HCEC 1CT (cell line): ENCODE data around the gene HDHD5.
"Not testable (repeated sequence)": the region's sequence is repeated elsewhere in the genome, so short reads cannot be mapped to it uniquely, and the experiment has no call there.

Experiments
- DNase-seq: peaks from one replicate; pipeline ENCODE4 v3.0.0-alpha.2; 2017

HDHD5 gene

GRCh38 chr22:17155941-17156340, 3.1 kb downstream of the HDHD5 start:
- no peak for DNase-seq

- DNase-seq: no peak
Observed at GRCh38 chr22:17152971-17153370, 6.1 kb downstream of the HDHD5 start.

- DNase-seq: no peak
Observed at GRCh38 chr22:17152340-17152739, 6.7 kb downstream of the HDHD5 start.

GRCh38 chr22:17149076-17149815, 9.8 kb downstream of the HDHD5 start:
- DNase-seq: no peak

- not testable (repeated sequence) for DNase-seq
Observed at GRCh38 chr22:17147458-17147857, 11.6 kb downstream of the HDHD5 start.

- DNase-seq: no peak
Observed at GRCh38 chr22:17145021-17145680, 13.9 kb downstream of the HDHD5 start.

- DNase-seq: no peak
Observed at GRCh38 chr22:17143826-17144225, 15.3 kb downstream of the HDHD5 start.

- no peak for DNase-seq
Observed at GRCh38 chr22:17143101-17143500, 16.0 kb downstream of the HDHD5 start.

- DNase-seq: no peak
Observed at GRCh38 chr22:17140826-17141766, 18.0 kb downstream of the HDHD5 start.

GRCh38 chr22:17140022-17140421, 19.1 kb downstream of the HDHD5 start:
- DNase-seq: no peak

GRCh38 chr22:17138513-17138912, 20.6 kb downstream of the HDHD5 start:
- no peak for DNase-seq

- DNase-seq: no peak
Observed at GRCh38 chr22:17137861-17138425, 21.1 kb downstream of the HDHD5 start.

- DNase-seq: no peak
Observed at GRCh38 chr22:17137170-17137569, 21.9 kb downstream of the HDHD5 start.

- no peak for DNase-seq
Observed at GRCh38 chr22:17135153-17135760, 23.8 kb downstream of the HDHD5 start.

GRCh38 chr22:17133137-17133536, 25.9 kb downstream of the HDHD5 start:
- no peak for DNase-seq

GRCh38 chr22:17132112-17132511, 27.0 kb downstream of the HDHD5 start:
- no peak for DNase-seq

GRCh38 chr22:17131686-17132085, 27.4 kb downstream of the HDHD5 start:
- no peak for DNase-seq

GRCh38 chr22:17130199-17130598, 28.9 kb downstream of the HDHD5 start:
- peak; percentile 47 for DNase-seq

- no peak for DNase-seq
Observed at GRCh38 chr22:17121233-17122195, 37.6 kb downstream of the HDHD5 start, which contains the start of gene TMEM121B. Gene TMEM121B (minus strand): TSS chr22:17121360. CDS start chr22:17121127, 233 bp downstream.

GRCh38 chr22:17120711-17121232, 38.3 kb downstream of the HDHD5 start:
- no peak for DNase-seq

GRCh38 chr22:17120281-17120680, 38.8 kb downstream of the HDHD5 start:
- no peak for DNase-seq
